OCI-LY7 (cell line): ENCODE results near the gene PERP. TPM values are rescaled to one million over a fixed set of nuclear protein-coding genes. Genes with fewer than 3 reads are reported as not detected.

Experiments used
- BruUV-seq: library from RNA; stranded (reverse); fragments of 400-500 nt; replicated peaks from 2 replicates; lab custom pipeline; 2021; lab: Mats Ljungman, UMichigan
- CTCF ChIA-PET: fragments of 300-600 bp; sonication (Branson Sonifier 250); formaldehyde crosslinking; loops from one replicate; lab custom pipeline; 2022; ENCODE audit warnings: antibody characterized with exemption; ENCODE audit not compliant: unreplicated experiment; lab: Charles Lee
- POLR2A ChIA-PET: fragments of 300-600 bp; sonication (Branson Sonifier 250); formaldehyde crosslinking; loops from one replicate; lab custom pipeline; 2022; ENCODE audit warnings: antibody characterized with exemption; lab: Charles Lee
- DNase-seq: peaks from one replicate; pipeline ENCODE4 v3.0.0-alpha.2; 2015; ENCODE audit warnings: low spot score
- H2AFZ ChIP-seq: fragments of 200-600 bp; sonication (generic), shearing (Covaris generic); 2 replicates; pipeline ENCODE4 v1.6.1; 2014; ENCODE audit warnings: mild to moderate bottlenecking, antibody characterized with exemption, low read length, moderate library complexity
- H3K27ac ChIP-seq: fragments of 200-600 bp; sonication (generic); 2 replicates; pipeline ENCODE4 v1.5.1; 2014; ENCODE audit warnings: mixed run types, low read depth, mild to moderate bottlenecking, moderate library complexity, low read length, inconsistent platforms; ENCODE audit not compliant: poor library complexity, severe bottlenecking
- H3K36me3 ChIP-seq: fragments of 200-600 bp; sonication (generic); 2 replicates; pipeline ENCODE4 v1.6.1; 2014; ENCODE audit warnings: mild to moderate bottlenecking, antibody characterized with exemption, low read length, moderate library complexity, mixed read lengths; ENCODE audit not compliant: insufficient read depth
- H3K4me1 ChIP-seq: fragments of 200-600 bp; sonication (generic); 2 replicates; pipeline ENCODE4 v1.5.1; 2014; ENCODE audit warnings: mild to moderate bottlenecking, low read length; ENCODE audit not compliant: insufficient read depth, poor library complexity, severe bottlenecking
- H3K4me2 ChIP-seq: fragments of 200-600 bp; sonication (generic); 2 replicates; pipeline ENCODE4 v1.6.1; 2014; ENCODE audit warnings: mild to moderate bottlenecking, low read length
- H3K4me3 ChIP-seq: fragments of 200-600 bp; sonication (generic); 2 replicates; pipeline ENCODE4 v1.5.1; 2014; ENCODE audit warnings: mild to moderate bottlenecking, low read depth, low read length; ENCODE audit not compliant: poor library complexity, severe bottlenecking
- H3K79me2 ChIP-seq: fragments of 200-600 bp; sonication (generic); 2 replicates; pipeline ENCODE4 v1.6.1; 2016; ENCODE audit warnings: low read depth, mild to moderate bottlenecking, low read length, moderate library complexity, mixed read lengths; ENCODE audit not compliant: insufficient read depth
- H3K9me2 ChIP-seq: fragments of 200-600 bp; sonication (generic); 2 replicates; pipeline ENCODE4 v1.6.1; 2016; ENCODE audit warnings: mild to moderate bottlenecking, low read length, mixed read lengths; ENCODE audit not compliant: insufficient read depth
- H3K9me3 ChIP-seq: fragments of 200-600 bp; sonication (generic); 2 replicates; pipeline ENCODE4 v1.6.1; 2014; ENCODE audit warnings: mild to moderate bottlenecking, mixed run types, low read length, mixed read lengths
- H4K20me1 ChIP-seq: fragments of 200-600 bp; sonication (generic); 2 replicates; pipeline ENCODE4 v1.6.1; 2014; ENCODE audit warnings: mild to moderate bottlenecking, antibody characterized with exemption, low read length, moderate library complexity, mixed read lengths; ENCODE audit not compliant: insufficient read depth
- CTCF ChIP-seq: fragments of 200-600 bp; sonication (generic); conservative IDR thresholded peaks from 2 replicates; pipeline ENCODE4 v1.5.1; 2014; ENCODE audit warnings: mild to moderate bottlenecking, antibody characterized with exemption, low read length, moderate library complexity, mixed read lengths
- EZH2phosphoT487 ChIP-seq: fragments of 200-600 bp; sonication (generic); IDR thresholded peaks from 2 replicates; pipeline ENCODE4 v1.6.1; 2018; ENCODE audit warnings: low read depth, borderline replicate concordance, mild to moderate bottlenecking, mixed run types, antibody characterized with exemption, low read length, moderate library complexity, mixed read lengths
- intact Hi-C: fragments of 100-400 bp; cut with micrococcal nuclease; formaldehyde crosslinking; loops from one replicate; pipeline ENCODE4 v1.10.0; 2022; ENCODE audit not compliant: unreplicated experiment
- total RNA-seq, 2 experiments: library from RNA; depleted of rRNA in 1 of 2; stranded (reverse); fragments of >200 nt in 1 of 2; shearing (Covaris generic) in 1 of 2; gene quantifications; 2 replicates each; pipeline ENCODE4 v1.2.3, GENCODE V29; 2014 to 2022

The PERP gene
- total RNA-seq, 2 experiments from 2014 or later: not detected

- ChIA-PET CTCF (interaction anchor here (1.0 to 1.8 kb wide), 2 partner anchors 287 to 312 kb away, joined by 3 to 6 read pairs; partner anchors contain the start of gene HEBP2), POLR2A (interaction anchor here (0.6 to 1.8 kb wide), 4 partner anchors 17 to 288 kb away, joined by 3 to 4 read pairs (median 3); no protein-coding TSS in a partner anchor)
- peaks cover 12% of the 10 kb centered on the region for H3K4me1 ChIP-seq
- no peaks in the 10 kb centered on the region for H4K20me1 ChIP-seq
- TF ChIP-seq CTCF (no peak), EZH2phosphoT487 (no peak)
- H3K4me2 ChIP-seq: no peak overlapping the region
- no peak overlapping the region for H2AFZ ChIP-seq
- H3K4me3 ChIP-seq: no peak overlapping the region
- BruUV-seq: no TSS peak
- DNase-seq: no peak
- no peaks in the 10 kb centered on the region for H3K9me2 ChIP-seq
- no peak overlapping the region for H3K27ac ChIP-seq
- no peaks in the 10 kb centered on the region for H3K9me3 ChIP-seq
- intact Hi-C loops: loop anchor here (2.0 to 5.0 kb wide), 3 partner anchors 310 to 650 kb away; no protein-coding TSS in a partner anchor
- no peaks in the 10 kb centered on the region for H3K79me2 ChIP-seq
- no peaks in the 10 kb centered on the region for H3K36me3 ChIP-seq
Measured at GRCh38 chr6:138117376-138117914, 10.2 kb upstream of the PERP start.

GRCh38 chr6:138116661-138116999 is 9.4 kb upstream of the PERP start:
- TF ChIP-seq CTCF (no peak), EZH2phosphoT487 (no peak)
- intact Hi-C loops: loop anchor here (1.0 to 5.0 kb wide), 6 partner anchors 171 to 651 kb away; partner anchors contain the start of gene HEBP2
- Histone ChIP-seq H3K9me3 (no peaks in the 10 kb centered on the region), H3K9me2 (no peaks in the 10 kb centered on the region), H3K4me3 (no peak overlapping the region), H3K27ac (no peak overlapping the region), H3K4me1 (peaks cover 12% of the 10 kb centered on the region), H2AFZ (no peak overlapping the region), H3K4me2 (no peak overlapping the region), H3K36me3 (no peaks in the 10 kb centered on the region), H3K79me2 (no peaks in the 10 kb centered on the region), H4K20me1 (no peaks in the 10 kb centered on the region)
- ChIA-PET CTCF (interaction anchor here (0.6 to 1.8 kb wide), 3 partner anchors 288 to 785 kb away, joined by 3 to 6 read pairs (median 3); partner anchors contain the start of gene HEBP2), POLR2A (interaction anchor here (0.5 to 1.8 kb wide), 5 partner anchors 16 to 311 kb away, joined by 3 to 4 read pairs (median 3); no protein-coding TSS in a partner anchor)
- DNase-seq: no peak
- no TSS peak for BruUV-seq
